ENCODE data around the gene CYP4A11.
"Not testable (repeated sequence)": the region's sequence is repeated elsewhere in the genome, so short reads cannot be mapped to it uniquely, and the experiment has no call there.

Gene CYP4A11

DNA sequence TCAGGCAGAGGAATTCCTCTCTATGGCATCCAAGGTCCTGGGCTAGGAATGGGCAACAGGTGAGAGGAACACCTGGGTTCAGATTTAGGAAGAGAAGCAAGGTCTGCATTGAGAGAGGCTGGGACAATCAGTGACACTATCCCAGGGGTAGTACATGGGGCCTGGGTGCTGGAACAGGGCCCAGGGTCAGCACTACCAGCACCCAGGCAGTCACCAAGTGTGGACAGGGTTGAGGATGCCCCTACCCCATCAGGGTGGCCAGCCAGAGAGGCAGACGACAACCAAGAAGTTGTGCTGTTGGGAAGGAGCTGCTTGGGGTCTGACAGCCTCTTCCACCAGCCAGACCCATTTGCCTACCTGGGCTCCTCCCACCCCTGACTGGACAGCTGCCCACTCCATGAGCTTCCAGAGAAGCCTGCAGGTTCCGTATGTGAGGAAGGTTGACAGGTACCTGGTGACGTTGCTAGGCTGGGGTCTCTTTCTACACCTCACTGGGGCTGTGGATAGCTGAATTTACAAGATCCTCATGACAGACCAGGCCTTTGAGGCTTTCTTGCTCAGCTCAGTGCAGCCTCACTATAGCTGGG is 13.9 kb downstream of the CYP4A11 start:
- no peak for DNase-seq (ENCODE audit: low read depth in 2 of 3, low spot score in 2 of 3)

DNA sequence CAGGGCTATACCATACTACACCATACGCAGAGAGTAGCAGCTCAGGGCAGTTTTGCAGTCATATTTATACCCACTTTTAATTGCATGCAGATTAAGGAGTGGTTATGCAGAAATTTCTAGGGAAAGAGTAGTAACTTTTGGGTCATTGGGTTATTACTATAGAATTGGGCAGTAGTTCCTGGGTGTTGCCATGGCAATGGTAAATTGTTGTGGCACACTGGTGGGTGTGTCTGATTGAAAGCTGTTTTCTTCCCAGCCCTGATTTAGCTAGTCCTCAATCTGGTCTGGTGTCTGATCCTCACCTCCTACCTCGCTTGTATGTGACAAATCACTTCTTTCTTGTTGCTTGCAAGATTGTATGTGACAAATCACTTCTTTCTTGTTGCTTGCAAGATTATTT is 30.5 kb downstream of the CYP4A11 start:
- no peak for DNase-seq (ENCODE audit: low read depth in 2 of 3, low spot score in 2 of 3)

DNA sequence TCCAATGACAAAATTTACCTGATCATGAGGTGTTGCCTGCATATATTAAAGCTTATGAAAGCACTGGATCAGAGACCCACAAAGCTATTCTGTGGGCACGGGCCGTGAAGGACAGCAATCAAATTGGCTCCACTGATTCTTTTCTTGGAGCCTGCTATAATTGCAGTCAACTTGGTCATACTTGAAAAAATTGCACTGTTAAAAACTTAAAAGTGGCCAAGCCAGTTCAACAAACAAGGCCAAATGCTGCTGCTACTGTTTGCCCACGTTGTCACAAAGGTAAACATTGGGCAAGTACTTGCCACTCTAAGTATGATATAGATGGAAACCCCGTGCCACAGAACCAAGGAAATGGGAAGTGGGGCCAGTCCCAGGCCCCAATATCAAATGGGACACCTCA is 37.8 kb downstream of the CYP4A11 start:
- DNase-seq (ENCODE audit: low read depth in 2 of 3, low spot score in 2 of 3): no peak

GRCh38 chr1:46900401-46900800 is 40.9 kb downstream of the CYP4A11 start:
- no peak for DNase-seq (ENCODE audit: low read depth in 2 of 3, low spot score in 2 of 3)

DNA sequence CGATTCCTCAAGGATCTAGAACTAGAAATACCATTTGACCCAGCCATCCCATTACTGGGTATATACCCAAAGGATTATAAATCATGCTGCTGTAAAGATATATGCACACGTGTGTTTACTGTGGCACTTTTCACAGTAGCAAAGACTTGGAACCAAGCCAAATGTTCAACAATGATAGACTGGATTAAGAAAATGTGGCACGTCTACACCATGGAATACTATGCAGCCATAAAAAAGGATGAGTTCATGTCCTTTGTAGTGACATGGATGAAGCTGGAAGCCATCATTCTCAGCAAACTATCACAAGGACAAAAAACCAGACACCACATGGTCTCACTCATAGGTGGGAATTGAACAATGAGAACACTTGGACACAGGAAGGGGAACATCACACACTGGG is 59.6 kb downstream of the CYP4A11 start:
- DNase-seq (ENCODE audit: low read depth in 2 of 3, low spot score in 2 of 3): not testable (repeated sequence)
